SK-N-SH (cell line): ENCODE results near the gene NOL7. TPM values are rescaled to one million over a fixed set of nuclear protein-coding genes. Genes with fewer than 3 reads are reported as not detected.
A peak's percentile ranks its signal among the peaks of the same experiment; 100 is the strongest.

Experiments
- CTCF ChIA-PET: fragments of 300-600, 350-600 bp; formaldehyde crosslinking; extraction: SDS; loops from one replicate; lab custom pipeline; 2021; lab: Yijun Ruan, JAX
- POLR2A ChIA-PET: fragments of 350-600 bp; sonication (Branson Sonifier 250); formaldehyde crosslinking; extraction: SDS; loops from one replicate; lab custom pipeline; 2020; ENCODE audit warnings: antibody characterized with exemption, inconsistent platforms; lab: Yijun Ruan, JAX
- DNase-seq: peaks from one replicate; pipeline ENCODE4 v3.0.0; 2012
- H2AFZ ChIP-seq: fragments of 200-600 bp; sonication (generic); 2 replicates; pipeline ENCODE4 v1.8.1; 2016; ENCODE audit warnings: antibody characterized with exemption, mild to moderate bottlenecking, low read depth
- H3F3A ChIP-seq: fragments of 200-600 bp; sonication (generic); replicated peaks from 2 replicates; pipeline ENCODE3; 2016; ENCODE audit warnings: antibody characterized with exemption, mild to moderate bottlenecking; ENCODE audit not compliant: insufficient read depth
- H3K27ac ChIP-seq, 2 experiments: fragments of 200-500 bp in 1 of 2; fragments of 200-600 bp in 1 of 2; sonication (Bioruptor generic) in 1 of 2; sonication (generic), shearing (Covaris generic) in 1 of 2; 2 replicates each; pipeline versions ENCODE4 v1.5.1 to v1.6.1; 2014 to 2016; ENCODE audit warnings: low read depth in 2 of 2, inconsistent platforms in 1 of 2, low read length in 1 of 2, mild to moderate bottlenecking in 1 of 2, mixed read lengths in 1 of 2
- H3K27me3 ChIP-seq: fragments of 200-600 bp; sonication (generic), shearing (Covaris generic); 2 replicates; pipeline ENCODE4 v1.6.1; 2016; ENCODE audit warnings: mixed run types; ENCODE audit not compliant: insufficient read depth
- H3K36me3 ChIP-seq, 2 experiments: fragments of 200-500 bp in 1 of 2; fragments of 200-600 bp in 1 of 2; sonication (Bioruptor generic) in 1 of 2; sonication (generic) in 1 of 2; replicated peaks in 1 of 2; 2 replicates each; pipeline versions ENCODE3 to v1.5.1; 2014 to 2016; ENCODE audit warnings: low read length in 1 of 2, mild to moderate bottlenecking in 1 of 2; ENCODE audit not compliant: insufficient read depth in 2 of 2, control insufficient read depth in 1 of 2
- H3K4me1 ChIP-seq, 2 experiments: fragments of 200-500 bp in 1 of 2; fragments of 200-600 bp in 1 of 2; sonication (Bioruptor generic) in 1 of 2; sonication (generic), shearing (Covaris generic) in 1 of 2; 2 replicates each; pipeline versions ENCODE4 v1.5.1 to v1.6.1; 2014 to 2016; ENCODE audit warnings: low read depth in 1 of 2, low read length in 1 of 2, mixed run types in 1 of 2; ENCODE audit not compliant: insufficient read depth in 2 of 2, control insufficient read depth in 1 of 2
- H3K4me2 ChIP-seq: fragments of 200-600 bp; sonication (generic), shearing (Covaris generic); 2 replicates; pipeline ENCODE4 v1.6.1; 2017; ENCODE audit warnings: mixed run types
- H3K4me3 ChIP-seq, 2 experiments: fragments of 200-500 bp in 1 of 2; fragments of 200-600 bp in 1 of 2; sonication (Bioruptor generic) in 1 of 2; sonication (generic), shearing (Covaris generic) in 1 of 2; 2 replicates each; pipeline versions ENCODE4 v1.5.1 to v1.8.1; 2014 to 2016; ENCODE audit warnings: low read depth in 2 of 2, inconsistent platforms in 1 of 2, low read length in 1 of 2, mild to moderate bottlenecking in 1 of 2, mixed read lengths in 1 of 2, moderate library complexity in 1 of 2
- H3K79me2 ChIP-seq: fragments of 200-600 bp; sonication (generic); 2 replicates; pipeline ENCODE4 v1.8.1; 2017; ENCODE audit warnings: mild to moderate bottlenecking; ENCODE audit not compliant: insufficient read depth
- H3K9ac ChIP-seq: fragments of 200-600 bp; sonication (generic); 2 replicates; pipeline ENCODE4 v1.6.1; 2017; ENCODE audit warnings: mixed run types
- H3K9me2 ChIP-seq: fragments of 200-600 bp; sonication (generic); 2 replicates; pipeline ENCODE4 v1.6.1; 2017; ENCODE audit warnings: mixed run types
- H3K9me3 ChIP-seq: fragments of 200-600 bp; sonication (generic); 2 replicates; pipeline ENCODE4 v1.6.1; 2017; ENCODE audit warnings: mixed run types, mild to moderate bottlenecking, moderate library complexity
- H4K20me1 ChIP-seq: fragments of 200-600 bp; sonication (generic); 2 replicates; pipeline ENCODE4 v1.6.1; 2017; ENCODE audit warnings: mild to moderate bottlenecking, mixed run types; ENCODE audit not compliant: insufficient read depth
- CTCF ChIP-seq: fragments of 200-600 bp; sonication (generic); IDR thresholded peaks from 2 replicates; pipeline ENCODE4 v1.6.1; 2017; ENCODE audit warnings: antibody characterized with exemption, mild to moderate bottlenecking, moderate library complexity
- EP300 ChIP-seq, 2 experiments: IDR thresholded peaks; 2 replicates each; pipeline versions ENCODE4 v1.4.0 to v1.6.1; 2012; ENCODE audit warnings: borderline replicate concordance in 1 of 2, low read depth in 1 of 2, low read length in 1 of 2
- FOSL2 ChIP-seq: IDR thresholded peaks from 2 replicates; pipeline ENCODE4 v1.4.0; 2012; ENCODE audit warnings: low read depth, mild to moderate bottlenecking, moderate library complexity, borderline replicate concordance
- FOXJ3 ChIP-seq: sonication (generic); formaldehyde crosslinking; IDR thresholded peaks from 2 replicates; pipeline ENCODE4 v1.5.1; 2020; ENCODE audit warnings: mild to moderate bottlenecking, missing genetic modification reagents
- FOXM1 ChIP-seq: IDR thresholded peaks from 2 replicates; pipeline ENCODE4 v1.4.0; 2012; ENCODE audit warnings: low read depth, mild to moderate bottlenecking
- GABPA ChIP-seq: IDR thresholded peaks from 2 replicates; pipeline ENCODE4 v1.4.0; 2012; ENCODE audit warnings: low read depth, mild to moderate bottlenecking
- GATA2 ChIP-seq: sonication (generic); formaldehyde crosslinking; IDR thresholded peaks from 2 replicates; pipeline ENCODE4 v1.5.0; 2020; ENCODE audit warnings: mild to moderate bottlenecking, missing genetic modification reagents
- JUND ChIP-seq: IDR thresholded peaks from 2 replicates; pipeline ENCODE4 v1.4.0; 2012
- MEF2A ChIP-seq: IDR thresholded peaks from 2 replicates; pipeline ENCODE4 v1.4.0; 2012; ENCODE audit warnings: low read depth, borderline replicate concordance
- MXI1 ChIP-seq: IDR thresholded peaks from 2 replicates; pipeline ENCODE4 v1.6.1; 2012; ENCODE audit warnings: mild to moderate bottlenecking, low read depth, low read length, improper control_type of control experiment
- NFIC ChIP-seq: IDR thresholded peaks from 2 replicates; pipeline ENCODE4 v1.4.0; 2012; ENCODE audit warnings: borderline replicate concordance
- REST ChIP-seq: IDR thresholded peaks from 2 replicates; pipeline ENCODE4 v1.6.1; 2012; ENCODE audit warnings: mild to moderate bottlenecking, low read depth, low read length, moderate library complexity
- SIN3A ChIP-seq: IDR thresholded peaks from 2 replicates; pipeline ENCODE4 v1.6.1; 2012; ENCODE audit warnings: low read depth, mild to moderate bottlenecking, low read length, moderate library complexity, borderline replicate concordance
- SMC3 ChIP-seq: IDR thresholded peaks from 2 replicates; pipeline ENCODE4 v1.6.1; 2012; ENCODE audit warnings: low read depth, low read length, improper control_type of control experiment
- TAF1 ChIP-seq: IDR thresholded peaks from 2 replicates; pipeline ENCODE4 v1.6.1; 2012; ENCODE audit warnings: low read depth, mild to moderate bottlenecking, low read length, moderate library complexity, borderline replicate concordance
- TCF12 ChIP-seq: IDR thresholded peaks from 2 replicates; pipeline ENCODE4 v1.4.0; 2012
- USF1 ChIP-seq: IDR thresholded peaks from 2 replicates; pipeline ENCODE4 v1.4.0; 2012; ENCODE audit warnings: low read depth, borderline replicate concordance
- USF2 ChIP-seq: fragments of 150-350 bp; IDR thresholded peaks from 2 replicates; pipeline ENCODE4 v1.6.1; 2017; ENCODE audit warnings: antibody characterized with exemption, low read length, low read depth, borderline replicate concordance
- YY1 ChIP-seq: IDR thresholded peaks from 2 replicates; pipeline ENCODE4 v1.4.0; 2012; ENCODE audit warnings: low read depth, mild to moderate bottlenecking
- WGBS: methylation state at CpG from one replicate; pipeline ENCODE4 v1.1.6; 2017; ENCODE audit warnings: low lambda C conversion rate; 5-methylcytosine and 5-hydroxymethylcytosine counted together
- polyA plus RNA-seq, 3 experiments: library from polyadenylated mRNA; depleted of rRNA; stranded (reverse); fragments of >200 nt; gene quantifications; 2 replicates each; pipeline ENCODE4 v1.2.3, GENCODE V29; 2012

NOL7 gene
- polyA plus RNA-seq, 1 of the 3 experiments (the other 2 are of a cell fraction), result 103 TPM

GRCh38 chr6:13613029-13613594 is 2.0 kb upstream of the NOL7 start:
- POLR2A ChIA-PET, result interaction anchor here (4.1 kb wide), 1 partner anchor 38 kb away, joined by 33 read pairs; the partner anchor contains the start of gene SIRT5
- H3K4me2 ChIP-seq, result peak overlapping the region; percentile 88; the same call in 1 of the 2 replicates
- no peak for DNase-seq
- no peak overlapping the region for H3K4me3 ChIP-seq
- peaks cover 40% of the 10 kb centered on the region for H3K79me2 ChIP-seq
- no peak overlapping the region for H2AFZ ChIP-seq
- no peak overlapping the region for H3K9ac ChIP-seq
- H3K27ac ChIP-seq, result no peak overlapping the region; a peak in 1 of 4 replicates
- H3K27me3 ChIP-seq, result no peaks in the 10 kb centered on the region
- no peaks in the 10 kb centered on the region for H3K9me3 ChIP-seq
- TF ChIP-seq USF2 (no peak), GABPA (no peak), FOXM1 (no peak), MXI1 (no peak), GATA2 (no peak), FOSL2 (no peak), TCF12 (no peak), TAF1 (no peak), NFIC (no peak), SMC3 (no peak), CTCF (no peak), USF1 (no peak), REST (no peak), FOXJ3 (CRISPR knock-in tag) (no peak), YY1 (no peak), EP300 (IDR thresholded peaks at IDR 0.05; ENCODE audit: borderline replicate concordance in 1 of 2, low read depth in 1 of 2, low read length in 1 of 2) (no peak), MEF2A (no peak), SIN3A (no peak), JUND (no peak)
- CTCF ChIA-PET, result interaction anchor here (0.7 to 1.0 kb wide), 2 partner anchors 12 to 38 kb away, joined by 3 to 4 read pairs; partner anchors contain the start of gene SIRT5
- H4K20me1 ChIP-seq, result peaks cover 14% of the 10 kb centered on the region
- peaks cover 5 to 24% of the 10 kb centered on the region in 2 experiments; a peak in 3 of 4 replicates for H3K4me1 ChIP-seq
- no peaks in the 10 kb centered on the region for H3K9me2 ChIP-seq
- H3F3A ChIP-seq, result peaks cover 11% of the 10 kb centered on the region
- 85% methylated on average over 2 of the region's 3 CpGs for WGBS
- H3K36me3 ChIP-seq, result peaks cover 11 to 18% of the 10 kb centered on the region in 2 experiments
